Measurements from ENCODE around the gene SLCO2B1.
A peak's percentile ranks its signal among the peaks of the same experiment; 100 is the strongest.

The SLCO2B1 gene

DNA sequence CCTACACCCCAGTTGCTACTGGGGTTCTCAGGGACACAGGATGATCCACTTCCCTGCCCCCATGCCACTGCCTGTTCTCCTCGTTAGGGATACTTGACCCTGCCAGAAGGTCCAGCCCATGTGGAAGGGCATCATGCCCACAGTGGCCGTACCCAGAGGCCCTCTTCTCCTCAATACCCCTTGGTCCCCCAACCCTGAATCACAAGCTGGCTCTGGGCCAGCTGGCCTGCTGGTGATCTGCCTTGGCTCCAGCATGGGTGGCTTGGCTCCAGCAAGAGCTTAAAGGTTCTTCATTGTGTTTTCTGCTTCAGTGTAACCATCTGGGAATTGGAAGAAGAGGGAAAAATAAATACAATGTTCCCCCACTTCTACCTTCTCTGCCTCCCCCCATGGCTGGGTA is 78.6 kb downstream of the SLCO2B1 start:
- no peak for DNase-seq

DNA sequence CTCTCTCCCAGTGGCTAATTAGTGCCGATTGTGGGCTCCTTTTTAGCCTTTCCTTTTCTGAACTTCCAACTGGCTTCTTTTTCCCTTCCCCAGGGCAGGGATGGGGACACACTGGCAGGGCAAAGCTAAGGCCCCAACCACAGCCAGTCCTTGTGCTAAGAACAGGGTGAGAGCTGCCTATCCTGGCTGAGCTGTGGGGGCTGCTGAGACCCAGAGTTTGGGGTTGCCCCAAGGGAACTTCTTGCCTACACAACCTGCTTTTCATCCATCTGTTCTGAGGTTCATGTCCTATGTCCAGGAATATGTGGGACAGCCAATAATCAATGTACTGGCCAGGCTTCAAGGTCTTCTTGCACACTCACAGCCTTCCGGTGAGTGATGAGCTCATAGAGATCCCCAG is 79.7 kb downstream of the SLCO2B1 start:
- no peak for DNase-seq

DNA sequence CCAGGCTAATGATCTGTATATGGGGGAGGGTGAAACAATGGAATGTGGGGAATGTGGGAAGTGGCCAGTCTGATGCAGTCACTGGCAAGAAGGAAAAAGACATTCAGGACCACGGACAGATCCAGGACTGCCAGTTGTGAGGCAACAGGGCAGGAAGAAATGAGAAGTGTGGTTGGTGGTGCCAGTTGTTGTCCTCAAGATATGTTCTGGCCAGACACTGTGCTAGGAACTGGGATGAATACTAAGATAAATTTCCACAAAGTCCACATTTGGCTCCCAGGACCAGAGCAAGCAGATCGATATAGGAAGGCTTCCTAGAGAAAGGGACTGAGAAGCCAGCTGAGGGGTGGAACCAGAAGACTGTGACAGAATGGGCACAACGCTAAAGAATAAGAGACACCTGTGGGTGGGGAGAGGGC is 82.9 kb downstream of the SLCO2B1 start:
- DNase-seq: no peak

DNA sequence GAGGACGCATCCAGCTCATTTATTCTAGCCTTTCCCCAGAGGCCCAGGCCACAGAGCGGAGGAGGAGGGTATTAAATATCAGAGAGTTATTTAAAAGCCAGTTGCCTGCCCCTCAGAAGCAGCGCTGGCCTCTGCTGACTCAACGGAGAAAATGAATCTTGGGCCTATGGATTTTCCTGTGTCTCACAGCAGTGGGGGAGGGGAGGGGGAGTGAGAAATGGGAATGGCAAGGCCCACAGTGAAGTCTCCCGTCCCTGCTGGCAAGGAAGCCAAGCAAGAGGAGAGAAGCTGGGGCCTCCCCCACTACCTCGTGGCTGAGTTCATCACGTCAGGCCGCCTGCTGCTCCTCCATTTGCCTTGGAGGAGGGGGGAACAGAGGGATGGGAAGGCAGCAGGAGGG is 85.2 kb downstream of the SLCO2B1 start:
- no peak for DNase-seq

DNA sequence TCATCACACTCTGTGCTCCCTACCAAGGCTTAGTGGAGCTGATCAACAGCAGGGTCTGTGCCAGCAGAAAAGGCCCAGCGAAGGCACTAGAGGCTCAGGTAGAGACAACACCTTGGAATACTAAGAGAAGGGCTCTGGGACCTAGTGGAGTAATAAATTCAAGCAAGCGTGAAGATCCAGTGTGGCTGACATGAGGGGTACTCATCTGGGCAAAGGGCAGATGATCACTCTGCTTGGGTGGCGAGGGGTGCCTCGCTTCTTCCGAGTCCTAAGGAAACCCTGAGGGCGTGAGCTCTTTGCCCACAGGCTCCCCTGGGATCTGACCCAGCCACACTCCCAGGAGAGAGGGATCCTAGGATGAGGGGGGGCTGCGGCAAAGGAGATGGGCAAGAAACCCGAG is 86.1 kb downstream of the SLCO2B1 start:
- no peak for DNase-seq

DNA sequence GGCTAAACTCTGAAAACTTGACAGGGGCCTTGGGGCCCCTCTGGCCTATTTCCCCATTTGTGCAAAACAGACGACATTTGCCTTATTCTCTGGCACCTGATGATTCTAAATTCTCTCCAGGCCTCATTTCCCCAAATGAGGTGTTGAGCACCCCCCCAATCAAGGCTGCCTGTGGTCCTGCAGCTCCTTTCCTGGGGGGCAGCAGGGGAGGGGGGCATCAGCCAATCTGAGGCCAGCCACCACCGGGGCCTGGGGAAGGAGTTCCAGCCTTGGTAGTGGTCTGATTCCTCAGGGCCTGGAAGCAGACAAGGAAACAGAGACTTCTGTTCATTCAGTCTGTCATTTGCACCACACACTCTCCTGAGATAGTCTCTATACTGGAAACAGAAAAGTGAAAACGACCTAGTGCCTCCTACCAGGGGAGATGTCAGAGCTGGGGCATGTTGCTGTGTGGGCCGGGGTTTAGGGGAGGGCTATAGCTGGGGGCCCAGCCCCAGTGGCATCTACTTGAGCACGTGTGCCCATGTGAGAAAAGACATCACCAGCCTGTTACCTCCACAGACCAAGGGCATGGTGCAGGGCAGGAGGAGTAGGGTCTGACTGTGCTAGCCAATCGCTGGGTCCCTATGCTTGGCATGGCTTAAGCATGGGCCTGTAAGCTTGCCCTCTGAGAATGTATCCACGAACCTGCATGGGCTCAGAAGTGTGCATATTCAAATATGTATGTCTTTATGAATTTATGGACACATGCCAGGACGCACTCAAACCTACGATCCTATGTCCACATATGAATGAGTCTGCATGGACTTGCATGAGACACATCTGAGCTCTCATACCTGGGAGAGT is 87.9 kb downstream of the SLCO2B1 start:
- peak; percentile 17 for DNase-seq

DNA sequence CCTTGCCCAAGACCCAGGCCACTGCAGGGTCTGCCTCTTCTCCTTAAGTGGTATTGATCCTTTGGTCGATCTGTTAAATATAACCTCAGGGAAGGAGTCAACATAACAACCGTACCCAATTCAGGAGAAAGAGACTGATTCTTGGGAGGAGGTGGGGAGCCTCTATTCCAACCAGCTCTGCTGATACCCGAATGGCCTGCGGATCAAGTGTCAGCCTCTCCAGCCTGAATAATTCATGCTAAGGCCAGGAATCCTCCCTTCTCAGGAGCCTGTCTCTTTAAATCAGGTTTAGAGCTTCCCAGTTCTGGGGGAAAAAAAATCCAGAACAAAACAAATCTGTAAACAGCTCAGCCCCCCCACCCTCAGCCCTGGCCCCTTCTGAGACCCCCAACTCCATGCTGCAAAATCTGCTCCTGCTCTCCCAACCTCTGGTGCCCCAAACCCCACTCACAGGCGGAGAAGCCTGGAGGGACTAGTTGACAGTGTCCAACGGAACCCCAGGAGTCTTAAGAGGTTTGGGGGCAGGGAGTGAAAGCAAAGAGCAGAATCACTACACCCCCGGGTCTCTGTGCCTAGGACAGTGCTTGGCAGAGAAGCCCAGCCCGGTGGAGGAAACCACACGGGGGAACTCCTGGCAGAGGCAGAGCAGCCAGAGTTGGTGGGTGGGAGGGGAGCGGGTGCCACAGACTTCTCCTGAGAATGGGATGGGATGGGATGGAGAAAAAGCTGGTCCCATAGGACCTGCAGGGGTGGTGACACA is 88.8 kb downstream of the SLCO2B1 start:
- DNase-seq: peak; percentile 26

DNA sequence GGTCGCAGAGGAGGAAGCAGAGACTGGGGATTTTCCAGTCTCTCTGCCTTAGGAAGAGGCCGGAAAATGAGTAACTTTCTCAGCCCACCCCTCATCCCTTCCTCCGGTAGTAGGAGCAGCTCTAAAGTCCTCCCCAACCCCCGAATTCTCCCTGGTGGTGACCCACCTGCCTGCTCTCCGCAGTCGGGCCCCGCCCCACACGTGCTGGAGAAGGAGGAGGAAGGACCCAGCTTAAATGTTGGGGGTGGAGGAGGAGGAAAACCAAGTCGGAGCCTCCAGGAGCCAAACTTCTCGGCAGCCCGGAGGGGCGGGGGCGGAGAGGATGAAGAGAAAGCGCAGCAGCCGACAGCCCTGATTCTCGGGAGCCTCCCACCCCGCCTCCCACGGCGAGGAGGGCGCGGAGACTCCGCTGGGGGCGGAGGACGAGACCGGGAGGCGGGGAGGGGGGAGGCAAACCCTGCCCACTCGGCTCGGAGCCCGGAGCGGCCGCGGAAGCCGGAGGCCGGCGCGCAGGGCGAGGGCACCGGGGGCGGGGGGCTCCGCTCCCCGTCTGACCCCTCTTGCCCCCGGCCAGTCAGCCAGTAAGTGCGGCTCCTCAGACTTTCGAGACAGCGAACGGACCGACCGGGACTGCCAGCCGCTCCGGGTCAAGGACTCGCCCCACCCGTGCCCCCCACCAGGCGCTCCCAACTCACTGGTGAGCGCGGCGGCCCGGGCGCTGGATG is 89.6 kb downstream of the SLCO2B1 start, which contains the start of gene TPBGL:
TPBGL (plus strand) TSS at position 464 of the 725 bp plus-strand sequence. CDS start 276 bp downstream, outside the sequence.
- peak; percentile 29 for DNase-seq

DNA sequence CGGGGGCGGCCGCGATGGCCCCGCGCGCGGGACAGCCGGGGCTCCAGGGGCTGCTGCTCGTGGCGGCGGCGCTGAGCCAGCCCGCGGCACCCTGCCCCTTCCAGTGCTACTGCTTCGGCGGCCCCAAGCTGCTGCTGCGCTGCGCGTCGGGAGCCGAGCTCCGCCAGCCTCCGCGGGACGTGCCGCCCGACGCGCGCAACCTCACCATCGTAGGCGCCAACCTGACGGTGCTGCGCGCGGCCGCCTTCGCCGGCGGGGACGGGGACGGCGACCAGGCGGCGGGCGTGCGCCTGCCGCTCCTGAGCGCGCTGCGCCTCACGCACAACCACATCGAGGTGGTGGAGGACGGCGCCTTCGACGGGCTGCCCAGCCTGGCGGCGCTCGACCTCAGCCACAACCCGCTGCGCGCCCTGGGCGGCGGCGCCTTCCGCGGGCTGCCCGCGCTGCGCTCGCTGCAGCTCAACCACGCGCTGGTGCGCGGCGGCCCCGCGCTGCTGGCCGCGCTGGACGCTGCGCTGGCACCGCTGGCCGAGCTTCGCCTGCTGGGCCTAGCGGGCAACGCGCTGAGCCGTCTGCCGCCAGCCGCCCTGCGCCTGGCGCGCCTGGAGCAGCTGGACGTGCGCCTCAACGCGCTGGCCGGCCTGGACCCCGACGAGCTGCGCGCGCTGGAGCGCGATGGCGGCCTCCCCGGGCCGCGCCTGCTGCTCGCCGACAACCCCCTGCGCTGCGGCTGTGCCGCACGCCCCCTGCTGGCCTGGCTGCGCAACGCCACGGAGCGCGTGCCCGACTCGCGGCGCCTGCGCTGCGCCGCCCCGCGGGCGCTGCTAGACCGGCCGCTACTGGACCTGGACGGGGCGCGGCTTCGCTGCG is 90.4 kb downstream of the SLCO2B1 start:
- DNase-seq: peak; percentile 95

DNA sequence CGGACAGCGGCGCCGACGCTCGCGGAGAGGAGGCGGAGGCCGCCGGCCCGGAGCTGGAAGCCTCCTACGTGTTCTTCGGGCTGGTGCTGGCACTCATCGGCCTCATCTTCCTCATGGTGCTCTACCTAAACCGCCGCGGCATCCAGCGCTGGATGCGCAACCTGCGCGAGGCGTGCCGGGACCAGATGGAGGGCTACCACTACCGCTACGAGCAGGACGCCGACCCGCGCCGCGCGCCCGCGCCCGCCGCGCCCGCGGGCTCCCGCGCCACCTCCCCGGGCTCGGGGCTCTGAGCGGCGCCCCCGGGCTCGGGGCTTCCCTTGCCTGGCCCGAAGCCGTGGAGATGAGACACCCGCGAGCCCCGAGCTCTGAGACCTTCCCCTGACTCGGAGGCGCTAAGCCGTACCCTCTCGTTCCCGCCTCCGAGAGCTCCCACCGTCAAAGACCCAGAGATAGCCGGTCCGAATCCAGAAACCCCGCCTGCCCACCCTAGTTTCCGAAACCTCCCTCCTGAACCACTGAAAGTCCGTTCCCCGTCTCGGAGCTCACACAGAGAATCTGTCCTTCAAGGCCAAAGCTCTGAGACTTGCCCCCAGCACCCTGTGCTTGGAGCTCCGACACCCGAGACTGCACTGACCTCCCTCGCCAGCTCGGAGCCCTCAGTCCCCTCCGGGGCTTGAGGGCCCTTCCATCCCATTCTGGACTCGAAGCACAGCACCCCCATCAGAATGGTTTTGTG is 91.2 kb downstream of the SLCO2B1 start:
- no peak for DNase-seq

DNA sequence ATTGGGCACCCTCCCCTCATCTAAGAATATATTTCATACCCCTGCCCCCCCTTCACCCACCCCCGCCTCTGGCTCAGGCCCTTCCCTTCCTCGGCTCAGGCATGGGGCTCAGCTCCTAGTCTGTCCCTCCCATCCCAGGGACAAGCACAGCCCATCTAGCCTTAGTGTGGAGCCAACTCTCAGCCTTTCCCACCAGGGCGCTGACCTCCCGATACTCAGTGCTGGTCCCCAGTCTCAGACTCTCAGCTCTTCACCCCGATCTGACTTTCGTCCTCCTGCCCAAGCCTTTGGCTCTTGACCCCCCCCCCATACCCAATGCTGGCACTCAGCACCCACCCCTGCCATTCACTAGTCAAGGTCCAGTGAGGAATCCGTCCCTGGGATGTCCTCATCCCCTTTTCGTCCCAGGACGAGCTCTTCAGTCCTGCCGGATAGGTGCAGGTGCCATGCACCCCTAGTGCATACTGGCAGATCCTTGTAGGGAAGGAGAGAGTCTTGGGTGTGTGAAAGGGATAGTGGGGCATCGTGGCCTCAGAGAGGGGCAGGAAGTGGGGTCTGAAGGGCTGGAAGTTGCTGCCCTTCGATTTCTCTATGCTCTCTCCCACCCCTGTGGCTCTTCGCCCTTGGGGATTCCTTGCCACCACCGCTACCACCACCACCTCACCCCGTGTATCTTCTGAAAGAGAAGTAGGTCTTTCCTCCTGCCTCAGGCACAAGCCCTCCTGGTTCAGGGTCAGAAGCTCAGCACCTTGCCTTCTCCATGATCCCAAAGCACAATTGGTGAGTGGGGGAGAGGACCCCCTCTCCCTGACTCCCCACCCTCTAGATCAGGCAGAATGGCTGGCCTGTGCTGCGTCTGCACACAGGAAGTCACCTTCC is 92.1 kb downstream of the SLCO2B1 start:
- peak; percentile 25 for DNase-seq

DNA sequence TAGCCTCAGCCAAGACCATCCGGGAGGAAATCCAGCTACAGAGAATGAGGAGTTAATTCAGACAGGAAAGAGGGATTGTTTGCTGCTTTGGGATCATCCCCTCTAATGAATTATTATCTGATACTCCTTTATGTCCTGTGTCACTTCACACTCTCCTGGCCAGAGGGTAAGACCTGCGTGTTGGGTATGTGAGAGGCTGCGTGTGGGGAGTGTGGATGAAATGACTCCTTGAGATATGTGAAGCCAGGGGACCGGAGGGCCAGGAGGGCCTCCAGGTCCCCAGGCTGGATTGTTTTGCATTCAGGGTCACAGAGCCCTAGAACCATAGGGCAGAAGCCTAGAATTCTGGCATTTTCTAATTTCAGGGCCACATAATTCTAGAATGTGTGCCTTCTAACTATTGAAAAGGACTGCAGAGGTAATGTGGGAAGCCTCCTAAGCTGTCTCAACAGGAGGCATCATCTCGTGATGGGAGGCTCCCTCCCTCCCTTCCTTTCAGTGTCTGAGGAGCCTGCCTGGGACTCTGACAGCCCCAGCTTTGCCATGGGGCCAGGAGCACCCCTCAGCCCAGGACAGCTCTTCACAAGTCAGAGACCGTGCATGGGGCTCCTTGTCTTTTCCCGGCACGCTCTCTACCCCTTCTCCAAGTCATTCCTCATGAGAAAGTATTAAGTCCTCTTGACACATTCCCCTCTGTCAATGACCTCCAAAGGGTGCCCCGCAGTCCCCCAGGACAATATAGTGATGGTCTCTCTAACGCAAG is 93.3 kb downstream of the SLCO2B1 start:
- DNase-seq: peak; percentile 16

DNA sequence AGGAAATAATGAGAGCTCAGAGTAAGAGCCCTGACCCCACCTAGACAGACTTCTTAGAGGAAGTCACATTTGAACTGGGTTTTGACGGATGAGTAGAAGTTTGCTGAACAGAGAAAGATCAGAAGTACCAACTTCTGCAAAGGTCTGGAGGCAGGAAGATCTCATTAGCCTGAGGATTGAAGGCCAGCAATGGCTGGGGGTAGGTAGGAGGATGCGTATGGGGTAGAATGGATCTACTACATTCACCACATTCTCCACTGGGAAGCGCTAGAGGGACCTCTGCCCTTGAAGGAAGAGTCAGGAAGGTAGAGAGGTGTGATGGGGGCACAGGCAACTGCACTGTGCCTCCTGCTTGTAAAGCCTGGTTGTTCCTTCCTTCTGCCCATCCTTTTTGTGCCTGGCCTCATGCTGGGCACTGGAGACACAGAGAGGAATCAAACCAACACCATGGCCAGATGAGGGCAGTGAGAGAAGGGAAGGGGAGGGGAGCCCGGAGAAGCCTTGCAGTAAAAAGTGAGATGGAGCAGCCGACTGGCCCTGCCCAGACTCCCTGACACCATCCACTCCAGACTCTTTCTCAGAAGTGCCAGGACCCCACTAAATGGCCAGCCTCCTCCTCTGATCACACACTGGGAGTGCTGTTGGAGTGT is 94.6 kb downstream of the SLCO2B1 start:
- peak; percentile 22 for DNase-seq

DNA sequence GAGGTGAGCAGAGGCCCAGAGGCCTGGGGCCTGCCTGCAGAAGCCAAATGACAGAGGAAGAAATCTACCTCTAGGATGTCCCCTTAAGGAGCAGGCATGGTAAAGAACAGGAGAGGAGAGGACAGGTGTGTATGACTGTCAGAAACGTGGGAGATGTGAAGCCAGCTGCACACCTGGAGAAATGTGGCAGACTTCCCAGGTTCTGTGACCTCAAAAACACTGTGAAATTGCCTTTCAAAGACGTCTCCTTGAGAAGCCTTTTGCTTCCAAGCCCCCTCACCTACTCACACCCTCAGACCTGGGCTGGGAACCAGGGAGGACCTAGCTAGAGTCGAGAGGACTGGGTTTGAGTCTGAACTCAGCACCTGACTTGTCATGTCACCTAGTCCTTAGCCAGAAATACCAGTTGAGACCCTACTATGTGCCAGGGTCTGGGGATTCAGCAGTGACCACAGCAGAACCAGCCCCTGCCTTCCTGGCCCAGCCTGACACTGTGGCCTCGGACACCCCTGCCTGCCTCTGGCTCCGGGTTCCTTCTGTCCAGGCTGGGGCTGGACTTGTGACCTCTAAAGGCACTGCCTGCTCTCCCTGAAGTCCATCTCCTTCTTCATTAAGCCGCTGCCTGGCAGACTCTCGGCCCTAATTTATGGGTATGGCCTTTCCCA is 95.2 kb downstream of the SLCO2B1 start:
- DNase-seq: peak; percentile 25

DNA sequence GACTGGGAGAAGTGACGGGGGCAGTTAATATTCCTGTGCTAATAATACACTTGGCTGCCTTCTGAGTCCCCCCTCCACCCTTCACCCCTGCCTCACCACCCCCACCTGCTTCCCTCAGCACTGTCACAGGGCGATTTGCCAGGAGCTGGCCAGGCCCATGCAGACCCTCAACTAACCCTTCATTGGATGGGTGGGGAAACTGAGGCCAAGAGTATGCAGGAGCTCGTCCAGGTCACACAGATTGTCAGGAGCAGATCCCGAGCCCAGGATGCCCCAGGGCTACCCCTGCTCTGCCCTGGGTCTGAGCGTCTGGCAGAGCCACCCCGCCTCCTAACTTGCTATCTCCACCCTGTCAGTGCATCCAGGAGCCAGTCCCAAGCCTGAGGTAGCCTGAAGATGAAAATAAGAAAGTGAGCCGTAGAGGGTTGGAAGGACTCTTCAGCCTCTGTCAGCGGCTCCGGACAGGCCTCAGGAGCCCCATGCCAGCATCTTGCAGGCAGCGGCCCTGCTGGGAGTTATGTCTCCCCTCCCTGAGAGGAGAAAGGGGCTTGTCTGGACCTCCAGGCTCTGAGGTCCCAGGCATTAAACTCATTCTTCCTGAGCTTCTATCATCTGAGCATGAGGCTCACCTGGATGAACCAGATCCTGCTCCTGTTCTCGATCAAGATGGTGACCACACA is 95.9 kb downstream of the SLCO2B1 start:
- no peak for DNase-seq

DNA sequence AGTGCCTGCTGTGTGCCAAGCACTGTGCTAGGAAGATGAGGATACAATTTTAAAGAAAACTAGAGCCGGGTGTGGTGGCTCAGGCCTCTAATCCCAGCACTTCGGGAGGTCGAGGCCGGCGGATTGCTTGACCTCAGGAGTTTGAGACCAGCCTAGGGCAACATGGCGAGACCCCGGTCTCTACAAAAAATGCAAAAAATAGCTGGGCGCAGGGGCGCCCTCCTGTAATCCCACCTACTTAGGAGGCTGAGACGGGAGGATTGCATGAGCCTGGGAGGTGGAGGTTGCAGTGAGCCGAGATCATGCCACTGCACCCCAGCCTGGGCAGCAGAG is 98.0 kb downstream of the SLCO2B1 start:
- DNase-seq: no peak

DNA sequence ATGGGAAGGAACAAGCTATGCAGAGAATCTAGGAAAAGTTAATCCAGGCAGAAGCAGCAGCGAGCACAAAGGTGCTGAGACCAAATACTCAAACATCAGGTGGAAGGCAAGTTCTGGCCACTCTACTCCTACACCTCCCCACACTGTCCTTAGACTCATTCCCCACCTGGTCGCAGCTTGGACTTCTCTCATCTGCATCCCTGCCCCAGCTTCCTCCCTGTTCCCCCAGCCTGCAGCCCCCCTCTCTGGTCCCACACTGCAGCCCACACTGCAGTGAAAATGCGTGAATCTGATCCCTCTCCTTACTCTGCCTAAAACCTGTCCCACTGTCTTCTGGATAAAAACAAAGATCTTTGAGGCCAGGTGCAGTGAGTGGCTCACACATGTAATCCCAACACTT is 98.8 kb downstream of the SLCO2B1 start:
- DNase-seq: no peak

DNA sequence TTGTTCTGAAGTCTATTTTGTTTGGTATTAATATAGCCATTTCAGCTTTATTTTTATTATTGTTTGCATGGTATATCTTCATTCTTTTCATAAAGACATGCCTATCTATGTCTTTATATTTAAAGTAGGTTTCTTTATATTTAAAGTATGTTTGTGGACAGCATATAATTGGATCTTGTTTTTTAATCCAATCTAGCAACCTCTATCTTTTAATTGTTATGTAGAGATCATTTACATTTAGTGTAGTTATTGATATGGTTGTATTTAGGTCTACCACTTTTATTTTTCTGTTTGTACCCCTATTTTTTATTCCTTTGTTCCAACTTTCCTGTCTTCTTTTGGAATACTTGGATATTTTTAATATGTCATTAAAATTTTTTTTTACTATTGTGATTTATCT is 103.4 kb downstream of the SLCO2B1 start:
- DNase-seq: no peak

Measured in activated CD4-positive, CD25-positive, alpha-beta regulatory T cell treated with anti-CD3 and anti-CD28 coated beads, Interleukin-2, amount 50 U/mL, for 72 hours (primary cell).